GM08714 (cell line): ENCODE measurements around the gene ASCC1.

Source experiments
- H3K4me3 ChIP-seq: fragments of 200-500 bp; sonication (Bioruptor generic); 2 replicates; pipeline ENCODE4 v1.5.1; 2014; ENCODE audit warnings: mild to moderate bottlenecking, low read length, inconsistent platforms
- ZNF274 ChIP-seq: IDR thresholded peaks from 2 replicates; pipeline ENCODE4 v1.6.1; 2012; ENCODE audit warnings: mild to moderate bottlenecking, low read depth, low read length

The ASCC1 gene

GRCh38 chr10:72068126-72068765 lies 147.8 kb downstream of the ASCC1 start:
- H3K4me3 ChIP-seq: no peak overlapping the region
- no peak for TF ChIP-seq ZNF274

GRCh38 chr10:72067463-72068125 lies 148.5 kb downstream of the ASCC1 start:
- TF ChIP-seq ZNF274: no peak
- H3K4me3 ChIP-seq: no peak overlapping the region

- TF ChIP-seq ZNF274: no peak
- H3K4me3 ChIP-seq: no peak overlapping the region
Observed at GRCh38 chr10:72066318-72067284, 149.5 kb downstream of the ASCC1 start.

- no peak for TF ChIP-seq ZNF274
Observed at GRCh38 chr10:72065439-72066025, 150.5 kb downstream of the ASCC1 start.

GRCh38 chr10:72063703-72064391 lies 152.2 kb downstream of the ASCC1 start:
- H3K4me3 ChIP-seq: no peak overlapping the region
- no peak for TF ChIP-seq ZNF274

More at GRCh38 chr10:72065439-72066025, 150.5 kb downstream of the ASCC1 start:
- H3K4me3 ChIP-seq: no peak overlapping the region

GRCh38 chr10:72062832-72063702 lies 153.0 kb downstream of the ASCC1 start:
- TF ChIP-seq ZNF274: no peak
- no peak overlapping the region for H3K4me3 ChIP-seq

- TF ChIP-seq ZNF274: no peak
- H3K4me3 ChIP-seq: no peak overlapping the region
Observed at GRCh38 chr10:72062382-72062781, 153.7 kb downstream of the ASCC1 start.

GRCh38 chr10:72061930-72062329 lies 154.1 kb downstream of the ASCC1 start:
- no peak for TF ChIP-seq ZNF274
- H3K4me3 ChIP-seq: no peak overlapping the region

- no peak for TF ChIP-seq ZNF274
- no peak overlapping the region for H3K4me3 ChIP-seq
Observed at GRCh38 chr10:72061491-72061890, 154.6 kb downstream of the ASCC1 start.

- TF ChIP-seq ZNF274: no peak
- H3K4me3 ChIP-seq: no peak overlapping the region
Observed at GRCh38 chr10:72059843-72060822, 155.9 kb downstream of the ASCC1 start.

- no peak overlapping the region for H3K4me3 ChIP-seq
- TF ChIP-seq ZNF274: no peak
Observed at GRCh38 chr10:72058989-72059842, 156.9 kb downstream of the ASCC1 start.
